EH (cell line): ENCODE data around the gene CABP2.
A peak's percentile ranks its signal among the peaks of the same experiment; 100 is the strongest.
"Not testable (repeated sequence)": the region's sequence is repeated elsewhere in the genome, so short reads cannot be mapped to it uniquely, and the experiment has no call there.

Experiments used
- DNase-seq: peaks from one replicate; pipeline ENCODE4 v3.0.0-alpha.2; 2015; ENCODE audit warnings: low read depth

CABP2 gene

GRCh38 chr11:67522844-67523555, at the start of gene CABP2:
Gene CABP2, minus strand, starts transcription at chr11:67523446. Its CDS starts 120 bp downstream, at chr11:67523326.
- no peak for DNase-seq

- DNase-seq = peak; percentile 65
Observed at GRCh38 chr11:67572747-67573419, 49.6 kb upstream of the CABP2 start.

- DNase-seq = no peak
Observed at GRCh38 chr11:67572305-67572704, 49.1 kb upstream of the CABP2 start.

- no peak for DNase-seq
Observed at GRCh38 chr11:67571443-67571842, 48.2 kb upstream of the CABP2 start.

- peak; percentile 19 for DNase-seq
Observed at GRCh38 chr11:67564230-67564629, 41.0 kb upstream of the CABP2 start.

GRCh38 chr11:67563705-67564114, 40.5 kb upstream of the CABP2 start:
- DNase-seq = peak; percentile 94

- peak; percentile 47 for DNase-seq
Observed at GRCh38 chr11:67562963-67563704, 39.9 kb upstream of the CABP2 start.

GRCh38 chr11:67561971-67562619, 38.8 kb upstream of the CABP2 start:
- DNase-seq = peak; percentile 21

- peak; percentile 27 for DNase-seq
Observed at GRCh38 chr11:67558084-67558772, 35.0 kb upstream of the CABP2 start.

GRCh38 chr11:67556244-67556643, 33.0 kb upstream of the CABP2 start:
- DNase-seq = no peak

GRCh38 chr11:67551697-67552096, 28.5 kb upstream of the CABP2 start:
- DNase-seq = not testable (repeated sequence)

GRCh38 chr11:67551127-67551526, 27.9 kb upstream of the CABP2 start:
- DNase-seq = no peak

GRCh38 chr11:67548555-67549110, 25.4 kb upstream of the CABP2 start:
- DNase-seq = no peak

GRCh38 chr11:67548112-67548511, 24.9 kb upstream of the CABP2 start:
- not testable (repeated sequence) for DNase-seq

- peak; percentile 17 for DNase-seq
Observed at GRCh38 chr11:67545280-67545679, 22.0 kb upstream of the CABP2 start.

- DNase-seq = no peak
Observed at GRCh38 chr11:67544616-67545242, 21.5 kb upstream of the CABP2 start.

- DNase-seq = no peak
Observed at GRCh38 chr11:67543585-67543984, 20.3 kb upstream of the CABP2 start.

GRCh38 chr11:67542971-67543370, 19.7 kb upstream of the CABP2 start:
- no peak for DNase-seq

GRCh38 chr11:67542169-67542568, 18.9 kb upstream of the CABP2 start:
- no peak for DNase-seq

GRCh38 chr11:67541198-67541597, 18.0 kb upstream of the CABP2 start:
- DNase-seq = no peak

GRCh38 chr11:67539550-67539949, 16.3 kb upstream of the CABP2 start:
- DNase-seq = peak; percentile 1
